SK-N-SH treated with all-trans-retinoic acid at 6 μM for 48 hours (cell line): ENCODE data around the gene PEDS1.

Experiments
- BACH2 ChIP-seq: fragments of 250-450 bp; sonication (Bioruptor Pico); IDR thresholded peaks from 2 replicates; pipeline ENCODE4 v1.9.0; 2021; ENCODE audit warnings: mild to moderate bottlenecking, borderline replicate concordance
- CREB5 ChIP-seq: fragments of 250-450 bp; sonication (Bioruptor Pico); IDR thresholded peaks from 2 replicates; pipeline ENCODE4 v1.5.1; 2020; ENCODE audit warnings: low read depth, mild to moderate bottlenecking, moderate library complexity
- CSDC2 ChIP-seq: fragments of 250-450 bp; sonication (Bioruptor Pico); IDR thresholded peaks from 2 replicates; pipeline ENCODE4 v1.5.0; 2020; ENCODE audit warnings: mild to moderate bottlenecking, moderate library complexity
- ESRRG ChIP-seq: fragments of 250-450 bp; sonication (Bioruptor Pico); IDR thresholded peaks from 2 replicates; pipeline ENCODE4 v1.6.1; 2021; ENCODE audit warnings: mild to moderate bottlenecking
- ISL1 ChIP-seq: fragments of 250-450 bp; sonication (Bioruptor Pico); IDR thresholded peaks from 2 replicates; pipeline ENCODE4 v2.1.2; 2022; ENCODE audit warnings: mild to moderate bottlenecking, moderate library complexity
- POU6F1 ChIP-seq: fragments of 250-450 bp; sonication (Bioruptor Pico); IDR thresholded peaks from 2 replicates; pipeline ENCODE4 v1.8.0; 2021; ENCODE audit warnings: low read depth, mild to moderate bottlenecking, moderate library complexity, borderline replicate concordance
- RARB ChIP-seq: fragments of 250-450 bp; sonication (Bioruptor Pico); IDR thresholded peaks from 2 replicates; pipeline ENCODE4 v1.8.0; 2021; ENCODE audit warnings: mild to moderate bottlenecking, moderate library complexity
- SNAI2 ChIP-seq: fragments of 250-450 bp; sonication (Bioruptor Pico); IDR thresholded peaks from 2 replicates; pipeline ENCODE4 v1.5.0; 2020; ENCODE audit warnings: mild to moderate bottlenecking, moderate library complexity
- ZFP3 ChIP-seq: fragments of 250-450 bp; sonication (Bioruptor Pico); IDR thresholded peaks from 2 replicates; pipeline ENCODE4 v1.5.0; 2020; ENCODE audit warnings: mild to moderate bottlenecking, moderate library complexity
- ZFP30 ChIP-seq: fragments of 450-650 bp; formaldehyde crosslinking; IDR thresholded peaks from 2 replicates; pipeline ENCODE4 v1.5.0; 2022; ENCODE audit warnings: mild to moderate bottlenecking, moderate library complexity
- ZNF565 ChIP-seq: fragments of 450-650 bp; formaldehyde crosslinking; conservative IDR thresholded peaks from 2 replicates; pipeline ENCODE4 v1.5.0; 2020; ENCODE audit warnings: low read depth, mild to moderate bottlenecking, moderate library complexity
- TF ChIP-seq, protein P1 (sequence below): fragments of 250-450 bp; sonication (Bioruptor Pico); IDR thresholded peaks from 2 replicates; pipeline ENCODE4 v1.8.0; 2020; ENCODE audit warnings: mild to moderate bottlenecking, moderate library complexity, borderline replicate concordance
- TF ChIP-seq, protein P2 (sequence below): fragments of 250-450 bp; sonication (Bioruptor Pico); IDR thresholded peaks from 2 replicates; pipeline ENCODE4 v1.5.0; 2020; ENCODE audit warnings: mild to moderate bottlenecking, moderate library complexity

GRCh38 chr20:50146732-50147662 lies 6.5 kb downstream of the PEDS1 start:
- no peak for TF ChIP-seq ZFP30
- no peak for TF ChIP-seq POU6F1 (CRISPR knock-in tag)
- no peak for TF ChIP-seq ISL1 (CRISPR knock-in tag)
- no peak for TF ChIP-seq ZFP3 (CRISPR knock-in tag)
- TF ChIP-seq, protein P1, sequence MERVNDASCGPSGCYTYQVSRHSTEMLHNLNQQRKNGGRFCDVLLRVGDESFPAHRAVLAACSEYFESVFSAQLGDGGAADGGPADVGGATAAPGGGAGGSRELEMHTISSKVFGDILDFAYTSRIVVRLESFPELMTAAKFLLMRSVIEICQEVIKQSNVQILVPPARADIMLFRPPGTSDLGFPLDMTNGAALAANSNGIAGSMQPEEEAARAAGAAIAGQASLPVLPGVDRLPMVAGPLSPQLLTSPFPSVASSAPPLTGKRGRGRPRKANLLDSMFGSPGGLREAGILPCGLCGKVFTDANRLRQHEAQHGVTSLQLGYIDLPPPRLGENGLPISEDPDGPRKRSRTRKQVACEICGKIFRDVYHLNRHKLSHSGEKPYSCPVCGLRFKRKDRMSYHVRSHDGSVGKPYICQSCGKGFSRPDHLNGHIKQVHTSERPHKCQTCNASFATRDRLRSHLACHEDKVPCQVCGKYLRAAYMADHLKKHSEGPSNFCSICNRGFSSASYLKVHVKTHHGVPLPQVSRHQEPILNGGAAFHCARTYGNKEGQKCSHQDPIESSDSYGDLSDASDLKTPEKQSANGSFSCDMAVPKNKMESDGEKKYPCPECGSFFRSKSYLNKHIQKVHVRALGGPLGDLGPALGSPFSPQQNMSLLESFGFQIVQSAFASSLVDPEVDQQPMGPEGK (CRISPR knock-in tag): no peak
- TF ChIP-seq, protein P2, sequence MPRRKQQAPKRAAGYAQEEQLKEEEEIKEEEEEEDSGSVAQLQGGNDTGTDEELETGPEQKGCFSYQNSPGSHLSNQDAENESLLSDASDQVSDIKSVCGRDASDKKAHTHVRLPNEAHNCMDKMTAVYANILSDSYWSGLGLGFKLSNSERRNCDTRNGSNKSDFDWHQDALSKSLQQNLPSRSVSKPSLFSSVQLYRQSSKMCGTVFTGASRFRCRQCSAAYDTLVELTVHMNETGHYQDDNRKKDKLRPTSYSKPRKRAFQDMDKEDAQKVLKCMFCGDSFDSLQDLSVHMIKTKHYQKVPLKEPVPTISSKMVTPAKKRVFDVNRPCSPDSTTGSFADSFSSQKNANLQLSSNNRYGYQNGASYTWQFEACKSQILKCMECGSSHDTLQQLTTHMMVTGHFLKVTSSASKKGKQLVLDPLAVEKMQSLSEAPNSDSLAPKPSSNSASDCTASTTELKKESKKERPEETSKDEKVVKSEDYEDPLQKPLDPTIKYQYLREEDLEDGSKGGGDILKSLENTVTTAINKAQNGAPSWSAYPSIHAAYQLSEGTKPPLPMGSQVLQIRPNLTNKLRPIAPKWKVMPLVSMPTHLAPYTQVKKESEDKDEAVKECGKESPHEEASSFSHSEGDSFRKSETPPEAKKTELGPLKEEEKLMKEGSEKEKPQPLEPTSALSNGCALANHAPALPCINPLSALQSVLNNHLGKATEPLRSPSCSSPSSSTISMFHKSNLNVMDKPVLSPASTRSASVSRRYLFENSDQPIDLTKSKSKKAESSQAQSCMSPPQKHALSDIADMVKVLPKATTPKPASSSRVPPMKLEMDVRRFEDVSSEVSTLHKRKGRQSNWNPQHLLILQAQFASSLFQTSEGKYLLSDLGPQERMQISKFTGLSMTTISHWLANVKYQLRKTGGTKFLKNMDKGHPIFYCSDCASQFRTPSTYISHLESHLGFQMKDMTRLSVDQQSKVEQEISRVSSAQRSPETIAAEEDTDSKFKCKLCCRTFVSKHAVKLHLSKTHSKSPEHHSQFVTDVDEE (CRISPR knock-in tag): no peak
- TF ChIP-seq CREB5 (CRISPR knock-in tag): no peak
- TF ChIP-seq RARB (CRISPR knock-in tag): no peak
- no peak for TF ChIP-seq ZNF565 (CRISPR knock-in tag)
- no peak for TF ChIP-seq BACH2 (CRISPR knock-in tag)
- TF ChIP-seq SNAI2: no peak
- TF ChIP-seq CSDC2: no peak
- TF ChIP-seq ESRRG (CRISPR knock-in tag): no peak
